Parathyroid adenoma (tissue), 2 donors: Measurements from ENCODE around the gene GPC5.
"Not testable (repeated sequence)": the region's sequence is repeated elsewhere in the genome, so short reads cannot be mapped to it uniquely, and the experiment has no call there.

Experiments
- H2AFZ ChIP-seq: fragments of 300-600 bp; sonication (generic); one replicate; pipeline ENCODE4 v1.7.0; 2017; ENCODE audit warnings: antibody characterized with exemption, mild to moderate bottlenecking
- H3K27ac ChIP-seq: fragments of 300-600 bp; sonication (generic); one replicate; pipeline ENCODE4 v1.7.0; 2017
- H3K27me3 ChIP-seq: fragments of 300-600 bp; sonication (generic); one replicate; pipeline ENCODE4 v1.7.0; 2017; ENCODE audit warnings: low read length; ENCODE audit not compliant: control insufficient read depth, insufficient read depth
- H3K36me3 ChIP-seq: fragments of 300-600 bp; sonication (generic); one replicate; pipeline ENCODE4 v1.7.0; 2017; ENCODE audit warnings: low read length; ENCODE audit not compliant: control insufficient read depth, insufficient read depth
- H3K4me1 ChIP-seq: fragments of 300-600 bp; sonication (generic); one replicate; pipeline ENCODE4 v1.7.0; 2017; ENCODE audit warnings: control low read depth
- H3K4me2 ChIP-seq: fragments of 300-600 bp; sonication (generic); one replicate; pipeline ENCODE4 v1.7.0; 2017; ENCODE audit warnings: low read length
- H3K4me3 ChIP-seq: fragments of 300-600 bp; sonication (generic); one replicate; pipeline ENCODE4 v1.7.0; 2017; ENCODE audit warnings: low read depth, low read length
- H3K79me2 ChIP-seq: fragments of 300-600 bp; sonication (generic); one replicate; pipeline ENCODE4 v1.7.0; 2017; ENCODE audit warnings: control low read depth
- H3K9ac ChIP-seq: fragments of 300-600 bp; sonication (generic); one replicate; pipeline ENCODE4 v1.7.0; 2017; ENCODE audit warnings: mild to moderate bottlenecking
- H3K9me3 ChIP-seq: fragments of 300-600 bp; sonication (generic); one replicate; pipeline ENCODE4 v1.7.0; 2017; ENCODE audit warnings: low read length; ENCODE audit not compliant: control insufficient read depth
- TF ChIP-seq, protein P1 (sequence below): fragments of 300-600 bp; sonication (generic); IDR thresholded peaks from one replicate; pipeline ENCODE4 v1.7.0; 2017; ENCODE audit warnings: antibody characterized with exemption, mild to moderate bottlenecking
- donor health status: primary hyperparathyroidism.

The GPC5 gene

DNA sequence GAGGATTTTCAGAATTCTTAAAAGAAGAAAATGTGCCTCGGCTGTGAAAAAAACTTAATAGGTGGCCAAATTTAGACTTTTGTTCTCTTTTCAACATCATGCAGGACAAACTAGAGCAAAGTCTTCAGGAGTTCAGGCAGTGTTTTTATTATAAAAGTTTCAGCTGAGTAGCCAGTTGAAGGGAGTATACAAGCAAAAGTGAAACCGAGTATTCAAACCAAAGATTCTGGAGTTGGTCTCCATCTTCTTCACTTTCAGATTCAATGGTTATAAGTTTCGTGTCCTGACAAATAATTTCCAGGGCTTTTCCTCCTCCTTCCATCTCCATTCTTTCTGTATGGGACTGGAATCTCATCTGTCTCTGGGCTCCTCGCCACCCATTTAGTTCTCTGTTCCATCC, 379.7 kb downstream of the GPC5 start:
- H3K27ac ChIP-seq, result no peak overlapping the region
- H3K9ac ChIP-seq, result no peak overlapping the region
- H3K36me3 ChIP-seq, result no peaks in the 10 kb centered on the region
- no peaks in the 10 kb centered on the region for H3K9me3 ChIP-seq
- H3K27me3 ChIP-seq, result no peaks in the 10 kb centered on the region
- H2AFZ ChIP-seq, result no peak overlapping the region
- no peaks in the 10 kb centered on the region for H3K4me1 ChIP-seq
- H3K4me2 ChIP-seq, result no peak overlapping the region
- H3K79me2 ChIP-seq, result no peaks in the 10 kb centered on the region
- H3K4me3 ChIP-seq, result no peak overlapping the region
- TF ChIP-seq, protein P1, sequence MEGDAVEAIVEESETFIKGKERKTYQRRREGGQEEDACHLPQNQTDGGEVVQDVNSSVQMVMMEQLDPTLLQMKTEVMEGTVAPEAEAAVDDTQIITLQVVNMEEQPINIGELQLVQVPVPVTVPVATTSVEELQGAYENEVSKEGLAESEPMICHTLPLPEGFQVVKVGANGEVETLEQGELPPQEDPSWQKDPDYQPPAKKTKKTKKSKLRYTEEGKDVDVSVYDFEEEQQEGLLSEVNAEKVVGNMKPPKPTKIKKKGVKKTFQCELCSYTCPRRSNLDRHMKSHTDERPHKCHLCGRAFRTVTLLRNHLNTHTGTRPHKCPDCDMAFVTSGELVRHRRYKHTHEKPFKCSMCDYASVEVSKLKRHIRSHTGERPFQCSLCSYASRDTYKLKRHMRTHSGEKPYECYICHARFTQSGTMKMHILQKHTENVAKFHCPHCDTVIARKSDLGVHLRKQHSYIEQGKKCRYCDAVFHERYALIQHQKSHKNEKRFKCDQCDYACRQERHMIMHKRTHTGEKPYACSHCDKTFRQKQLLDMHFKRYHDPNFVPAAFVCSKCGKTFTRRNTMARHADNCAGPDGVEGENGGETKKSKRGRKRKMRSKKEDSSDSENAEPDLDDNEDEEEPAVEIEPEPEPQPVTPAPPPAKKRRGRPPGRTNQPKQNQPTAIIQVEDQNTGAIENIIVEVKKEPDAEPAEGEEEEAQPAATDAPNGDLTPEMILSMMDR, result no peak

DNA sequence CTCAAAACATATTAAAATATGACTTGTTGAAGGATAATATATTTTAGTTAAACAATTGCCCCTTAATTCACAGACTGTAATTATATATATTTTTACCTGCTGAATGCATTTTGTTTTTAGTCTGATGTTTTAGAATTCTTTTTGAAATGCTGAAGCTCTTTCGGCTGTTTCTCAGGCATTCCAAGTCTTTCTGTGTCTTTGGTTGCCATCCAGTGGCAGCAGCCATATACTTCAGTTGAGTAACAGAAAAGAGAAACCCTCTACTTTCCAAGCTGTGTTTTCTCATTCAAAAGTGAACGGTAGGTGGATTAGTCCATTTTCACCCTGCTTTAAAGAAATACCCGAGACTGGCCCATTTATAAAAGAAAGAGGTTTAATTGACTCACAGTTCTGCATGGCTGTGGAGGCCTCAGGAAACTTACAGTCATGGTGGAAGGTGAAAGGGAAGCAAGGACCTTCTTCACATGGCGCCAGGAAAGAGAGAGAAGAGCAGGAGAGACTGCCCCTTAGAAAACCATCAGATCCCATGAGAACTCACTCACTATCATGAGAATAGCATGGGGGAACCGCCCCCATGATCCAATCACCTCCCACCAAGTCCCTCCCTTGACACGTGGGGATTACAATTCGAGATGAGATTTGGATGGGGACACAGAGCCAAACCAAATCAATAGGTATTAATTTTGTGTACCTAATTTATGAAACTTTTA, 383.7 kb downstream of the GPC5 start:
- H3K36me3 ChIP-seq, H3K4me2 ChIP-seq, H3K9me3 ChIP-seq, H3K4me3 ChIP-seq, H3K79me2 ChIP-seq, H2AFZ ChIP-seq, H3K9ac ChIP-seq, H3K4me1 ChIP-seq, H3K27ac ChIP-seq, H3K27me3 ChIP-seq: not testable (repeated sequence)

DNA sequence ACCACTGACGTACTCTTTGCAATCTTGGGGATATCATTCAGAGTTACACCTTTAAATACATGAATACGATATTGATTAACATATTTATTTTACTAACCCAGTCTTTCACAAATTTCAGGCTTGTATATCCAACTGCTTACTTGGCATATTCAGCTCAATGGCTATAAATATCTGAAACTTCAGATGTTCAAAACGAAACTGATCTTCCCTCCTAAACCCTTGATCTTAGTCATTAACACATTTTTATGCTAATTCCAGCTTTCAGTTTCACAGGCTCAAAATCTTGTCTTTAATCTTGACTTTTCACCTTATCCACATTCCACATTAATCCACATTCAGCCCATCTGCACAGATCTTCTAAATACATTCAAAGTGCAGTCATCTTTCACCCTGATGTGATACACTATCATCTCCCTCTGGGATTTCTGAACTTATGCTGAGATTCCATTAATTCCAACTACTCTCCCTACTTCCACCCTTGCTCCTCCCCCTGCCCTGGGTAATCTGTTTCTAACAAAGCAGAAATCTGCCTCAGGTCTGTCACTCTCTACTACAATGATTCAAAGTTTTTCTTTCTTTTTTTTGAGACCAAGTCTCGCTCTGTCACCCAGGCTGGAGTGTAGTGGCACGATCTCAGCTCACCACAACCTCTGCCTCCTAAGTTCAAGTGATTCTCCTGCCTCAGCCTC, 387.2 kb downstream of the GPC5 start:
- Histone ChIP-seq H3K9ac (no peak overlapping the region), H3K36me3 (no peaks in the 10 kb centered on the region), H3K27ac (no peak overlapping the region)

DNA sequence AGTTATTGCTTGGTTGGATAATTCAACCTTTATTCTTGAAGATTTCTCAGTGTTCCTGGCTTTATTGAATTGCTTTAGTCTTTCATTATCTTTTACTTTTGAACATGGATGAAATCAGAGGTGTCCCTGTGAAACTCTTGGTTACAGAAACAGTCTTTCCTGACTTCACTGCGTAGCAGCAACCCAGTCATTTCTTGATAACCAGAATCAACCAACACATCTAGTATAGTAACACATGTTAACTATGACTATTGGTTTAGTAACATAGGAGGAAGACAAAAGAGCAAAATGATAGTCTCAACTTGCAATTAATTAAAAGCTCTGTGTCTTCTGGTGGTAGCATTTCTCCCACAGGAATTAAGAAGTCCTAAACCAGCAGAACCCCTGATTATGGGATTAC, 393.6 kb downstream of the GPC5 start:
- Histone ChIP-seq H3K27me3 (no peaks in the 10 kb centered on the region), H3K9me3 (no peaks in the 10 kb centered on the region), H3K79me2 (no peaks in the 10 kb centered on the region), H3K27ac (no peak overlapping the region), H2AFZ (no peak overlapping the region), H3K36me3 (no peaks in the 10 kb centered on the region), H3K9ac (no peak overlapping the region), H3K4me3 (no peak overlapping the region), H3K4me1 (no peaks in the 10 kb centered on the region), H3K4me2 (no peak overlapping the region)
- TF ChIP-seq, protein P1, result no peak

More for the DNA sequence above, 387.2 kb downstream of the GPC5 start:
- no peaks in the 10 kb centered on the region for H3K27me3 ChIP-seq
- no peak overlapping the region for H3K4me3 ChIP-seq
- no peaks in the 10 kb centered on the region for H3K4me1 ChIP-seq
- no peak overlapping the region for H2AFZ ChIP-seq
- H3K79me2 ChIP-seq, result no peaks in the 10 kb centered on the region
- no peak overlapping the region for H3K4me2 ChIP-seq
- H3K9me3 ChIP-seq, result no peaks in the 10 kb centered on the region
- TF ChIP-seq, protein P1, result no peak

DNA sequence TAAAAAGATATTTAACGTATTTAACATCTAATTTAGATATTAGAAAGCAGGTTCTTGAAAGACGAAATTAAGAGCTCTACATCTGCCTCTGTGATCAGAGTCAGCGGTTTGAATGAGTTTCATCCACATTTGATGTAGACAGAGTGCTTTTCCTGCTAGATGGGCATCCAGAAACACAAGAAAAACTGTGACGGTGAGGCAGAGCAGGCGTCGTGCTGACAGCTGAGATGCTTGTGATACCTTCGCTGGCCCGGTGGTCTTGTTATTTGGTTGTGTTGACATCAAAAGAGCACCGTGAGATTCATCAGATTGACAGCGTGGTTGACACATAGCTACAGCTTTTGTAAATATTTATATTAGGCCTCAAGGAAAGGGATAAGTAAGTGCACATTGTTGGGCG, 399.1 kb downstream of the GPC5 start:
- Histone ChIP-seq H3K4me1 (no peaks in the 10 kb centered on the region), H3K27ac (no peak overlapping the region), H3K9me3 (no peaks in the 10 kb centered on the region), H3K4me2 (no peak overlapping the region), H3K36me3 (no peaks in the 10 kb centered on the region), H3K4me3 (no peak overlapping the region), H3K79me2 (no peaks in the 10 kb centered on the region), H2AFZ (no peak overlapping the region), H3K9ac (no peak overlapping the region), H3K27me3 (no peaks in the 10 kb centered on the region)
- TF ChIP-seq, protein P1, result no peak

DNA sequence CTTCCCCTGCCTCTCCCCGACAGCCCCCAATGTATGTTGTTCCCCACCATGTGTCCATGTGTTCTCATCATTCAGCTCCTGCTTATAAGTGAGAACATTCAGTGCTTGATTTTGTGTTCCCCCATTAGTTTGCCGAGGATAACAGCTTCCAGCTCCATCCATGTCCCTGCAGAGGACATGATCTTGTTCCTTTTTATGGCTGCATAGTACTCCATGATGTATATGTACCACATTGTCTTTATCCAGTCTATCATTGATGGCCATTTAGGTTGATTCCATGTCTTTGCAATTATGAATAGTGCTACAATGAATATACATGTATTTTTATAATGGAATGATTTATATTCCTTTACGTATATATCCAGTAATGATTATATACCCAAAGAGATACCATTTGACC, 399.9 kb downstream of the GPC5 start:
- H3K4me2 ChIP-seq, H3K36me3 ChIP-seq, H3K79me2 ChIP-seq, H3K4me3 ChIP-seq, H3K27me3 ChIP-seq, H2AFZ ChIP-seq, H3K27ac ChIP-seq, H3K4me1 ChIP-seq, H3K9ac ChIP-seq, H3K9me3 ChIP-seq: not testable (repeated sequence)

DNA sequence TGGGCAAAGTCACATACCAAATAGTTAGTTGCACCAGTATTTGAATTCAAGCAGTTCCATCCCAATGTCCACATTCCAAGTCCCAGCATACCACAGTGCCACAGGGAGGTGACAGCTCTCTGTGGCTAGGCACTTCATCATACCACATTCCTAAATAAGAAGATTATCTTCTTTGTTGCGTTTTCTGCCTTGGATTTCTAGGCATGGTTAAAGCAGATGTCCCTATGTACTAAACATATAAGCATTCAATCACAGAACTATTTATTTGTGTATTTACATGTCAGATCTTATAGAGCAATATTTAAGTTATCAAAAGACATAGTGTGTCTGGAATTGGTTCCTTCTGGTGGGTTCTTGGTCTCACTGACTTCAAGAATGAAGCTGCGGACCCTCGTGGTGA, 403.4 kb downstream of the GPC5 start:
- H2AFZ ChIP-seq, H3K4me1 ChIP-seq, H3K27me3 ChIP-seq, H3K27ac ChIP-seq, H3K9ac ChIP-seq, H3K36me3 ChIP-seq, H3K4me3 ChIP-seq, H3K79me2 ChIP-seq, H3K4me2 ChIP-seq, H3K9me3 ChIP-seq: not testable (repeated sequence)
